Trophoblast cell (in vitro differentiated cells and primary cell): Measurements from ENCODE around the gene CHRD.

Source experiments
- DNase-seq, 2 donors: peaks; one replicate each; pipeline ENCODE4 v3.0.0-alpha.2; 2016
- H2AFZ ChIP-seq: 2 replicates; pipeline ENCODE4 v1.6.1; 2013; ENCODE audit warnings: low read length, moderate library complexity, mild to moderate bottlenecking; ENCODE audit not compliant: insufficient read depth, poor library complexity
- H2AK5ac ChIP-seq: 2 replicates; pipeline ENCODE4 v1.6.1; 2013; ENCODE audit warnings: mild to moderate bottlenecking, low read length
- H2BK120ac ChIP-seq: 2 replicates; pipeline ENCODE4 v1.6.1; 2013; ENCODE audit warnings: low read length, mild to moderate bottlenecking, moderate library complexity; ENCODE audit not compliant: insufficient read depth, poor library complexity
- H2BK12ac ChIP-seq: 2 replicates; pipeline ENCODE4 v1.6.1; 2013; ENCODE audit warnings: mild to moderate bottlenecking, low read length, moderate library complexity
- H2BK5ac ChIP-seq: 2 replicates; pipeline ENCODE4 v1.6.1; 2013; ENCODE audit warnings: low read length, low read depth, moderate library complexity, mild to moderate bottlenecking; ENCODE audit not compliant: poor library complexity
- H3K14ac ChIP-seq: 2 replicates; pipeline ENCODE4 v1.6.1; 2013; ENCODE audit warnings: mild to moderate bottlenecking, low read length
- H3K18ac ChIP-seq: 2 replicates; pipeline ENCODE4 v1.6.1; 2013; ENCODE audit warnings: mild to moderate bottlenecking, low read length
- H3K23ac ChIP-seq: 2 replicates; pipeline ENCODE4 v1.6.1; 2013; ENCODE audit warnings: low read length
- H3K27ac ChIP-seq: 2 replicates; pipeline ENCODE4 v1.5.1; 2013; ENCODE audit warnings: low read depth, mild to moderate bottlenecking, inconsistent platforms, low read length, moderate library complexity
- H3K27me3 ChIP-seq: 2 replicates; pipeline ENCODE4 v1.6.1; 2013; ENCODE audit warnings: inconsistent platforms, mild to moderate bottlenecking, low read length, moderate library complexity; ENCODE audit not compliant: insufficient read depth
- H3K36me3 ChIP-seq, 2 experiments: 1 replicate in 1 of 2; 2 replicates in 1 of 2; pipeline ENCODE4 v1.6.1; 2013; ENCODE audit warnings: low read length in 2 of 2, mild to moderate bottlenecking in 2 of 2, moderate library complexity in 1 of 2; ENCODE audit not compliant: insufficient read depth in 2 of 2, control insufficient read depth in 1 of 2
- H3K4ac ChIP-seq: 2 replicates; pipeline ENCODE4 v1.6.1; 2013; ENCODE audit warnings: low read depth, mild to moderate bottlenecking, low read length, moderate library complexity
- H3K4me1 ChIP-seq, 2 experiments: 1 replicate in 1 of 2; 2 replicates in 1 of 2; pipeline ENCODE4 v1.6.1; 2013; ENCODE audit warnings: low read length in 2 of 2, mild to moderate bottlenecking in 2 of 2, moderate library complexity in 1 of 2; ENCODE audit not compliant: insufficient read depth in 2 of 2, control insufficient read depth in 1 of 2
- H3K4me2 ChIP-seq: 2 replicates; pipeline ENCODE4 v1.6.1; 2013; ENCODE audit warnings: inconsistent platforms, mild to moderate bottlenecking, low read length, moderate library complexity
- H3K4me3 ChIP-seq: 2 replicates; pipeline ENCODE4 v1.5.1; 2013; ENCODE audit warnings: mild to moderate bottlenecking, low read depth, low read length, inconsistent platforms
- H3K79me1 ChIP-seq: one replicate; pipeline ENCODE4 v1.6.1; 2013; ENCODE audit warnings: low read length
- H3K79me2 ChIP-seq: 2 replicates; pipeline ENCODE4 v1.6.1; 2013; ENCODE audit warnings: low read length, mild to moderate bottlenecking; ENCODE audit not compliant: control insufficient read depth, insufficient read depth, poor library complexity
- H3K9ac ChIP-seq: 2 replicates; pipeline ENCODE4 v1.6.1; 2013; ENCODE audit warnings: mild to moderate bottlenecking, low read length
- H3K9me3 ChIP-seq: 2 replicates; pipeline ENCODE4 v1.6.1; 2013; ENCODE audit warnings: low read depth, mild to moderate bottlenecking, control low read depth, inconsistent platforms, low read length; ENCODE audit not compliant: insufficient read depth
- H4K12ac ChIP-seq: 2 replicates; pipeline ENCODE4 v1.6.1; 2013; ENCODE audit warnings: low read depth, mild to moderate bottlenecking, low read length, moderate library complexity
- H4K8ac ChIP-seq: 2 replicates; pipeline ENCODE4 v1.6.1; 2013; ENCODE audit warnings: low read depth, mild to moderate bottlenecking, low read length, moderate library complexity
- H4K91ac ChIP-seq: one replicate; pipeline ENCODE4 v1.6.1; 2013; ENCODE audit warnings: low read depth, mild to moderate bottlenecking, low read length, moderate library complexity
- WGBS: extraction: QIAGEN DNeasy Blood & Tissue Kit; methylation state at CpG from one replicate; pipeline ENCODE4 v1.1.7; 2013; ENCODE audit warnings: missing lambda C conversion rate; ENCODE audit not compliant: insufficient read length, insufficient coverage; ENCODE audit errors: extremely low coverage; 5-methylcytosine and 5-hydroxymethylcytosine counted together

The CHRD gene

DNA sequence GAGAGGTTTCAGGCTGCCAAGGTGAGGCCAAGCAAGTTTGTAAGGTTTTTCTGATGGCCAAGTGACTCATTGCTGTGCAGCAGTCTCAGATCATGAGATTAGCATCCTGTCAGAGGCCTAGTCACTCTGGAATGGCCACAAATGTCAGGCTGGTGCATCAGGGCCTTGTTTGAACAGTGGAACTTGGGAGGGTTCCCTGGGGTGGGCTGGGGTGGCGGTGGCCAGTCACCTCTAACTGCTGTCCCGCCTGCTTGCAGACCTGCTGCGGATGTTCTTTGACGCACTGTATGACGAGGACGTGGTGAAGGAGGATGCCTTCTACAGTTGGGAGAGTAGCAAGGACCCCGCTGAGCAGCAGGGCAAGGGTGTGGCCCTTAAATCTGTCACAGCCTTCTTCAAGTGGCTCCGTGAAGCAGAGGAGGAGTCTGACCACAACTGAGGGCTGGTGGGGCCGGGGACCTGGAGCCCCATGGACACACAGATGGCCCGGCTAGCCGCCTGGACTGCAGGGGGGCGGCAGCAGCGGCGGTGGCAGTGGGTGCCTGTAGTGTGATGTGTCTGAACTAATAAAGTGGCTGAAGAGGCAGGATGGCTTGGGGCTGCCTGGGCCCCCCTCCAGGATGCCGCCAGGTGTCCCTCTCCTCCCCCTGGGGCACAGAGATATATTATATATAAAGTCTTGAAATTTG, 45.2 kb upstream of the CHRD start:
- Histone ChIP-seq H4K12ac (no peak overlapping the region), H2BK12ac (no peak overlapping the region), H3K4ac (no peak overlapping the region), H2AK5ac (no peak overlapping the region), H3K27ac (peak overlapping the region; percentile 49), H3K9me3 (peaks cover 5% of the 10 kb centered on the region), H3K14ac (no peak overlapping the region), H3K4me2 (no peak overlapping the region), H3K23ac (no peak overlapping the region), H4K8ac (no peak overlapping the region), H2BK5ac (peak overlapping the region; percentile 4), H4K91ac (no peak overlapping the region), H3K4me1 (peaks cover 28 to 36% of the 10 kb centered on the region in 2 experiments), H3K79me1 (peaks cover 20% of the 10 kb centered on the region), H3K9ac (no peak overlapping the region), H3K27me3 (no peaks in the 10 kb centered on the region), H3K18ac (no peak overlapping the region), H2BK120ac (no peak overlapping the region), H3K79me2 (peaks cover 9% of the 10 kb centered on the region), H3K4me3 (no peak overlapping the region), H2AFZ (no peak overlapping the region), H3K36me3 (peaks cover 37 to 45% of the 10 kb centered on the region in 2 experiments)
- DNase-seq, result peak; percentile 83 to 90
- no CpG with 5 or more reads among the region's 15 CpGs for WGBS

DNA sequence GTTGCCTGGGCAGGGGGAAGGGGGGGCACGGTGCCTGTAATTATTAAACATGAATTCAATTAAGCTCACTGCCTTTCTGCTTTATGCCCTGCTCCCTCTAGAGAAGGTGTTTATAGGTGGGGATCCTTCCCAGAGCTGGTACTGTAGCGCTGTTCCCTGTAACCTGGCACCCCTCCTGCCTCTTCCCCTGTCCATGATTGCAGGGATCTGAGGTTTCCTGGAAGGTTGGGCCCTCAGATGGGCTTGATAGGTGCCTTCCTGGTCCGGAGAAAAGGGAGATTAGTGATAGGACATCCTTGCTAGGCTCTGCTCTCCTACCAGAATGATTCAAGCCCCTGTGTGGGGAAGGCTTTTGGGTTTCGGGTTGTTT, 44.6 kb upstream of the CHRD start:
- Histone ChIP-seq H3K36me3 (peaks cover 35 to 44% of the 10 kb centered on the region in 2 experiments), H3K23ac (no peak overlapping the region), H4K12ac (no peak overlapping the region), H4K8ac (peak overlapping the region; percentile 36), H2BK120ac (no peak overlapping the region), H3K4me2 (peak overlapping the region; percentile 90), H3K4me1 (peaks cover 28 to 36% of the 10 kb centered on the region in 2 experiments), H3K79me1 (peaks cover 20% of the 10 kb centered on the region), H3K9ac (no peak overlapping the region), H3K14ac (no peak overlapping the region), H2BK12ac (no peak overlapping the region), H3K27ac (peak overlapping the region; percentile 60), H3K4me3 (no peak overlapping the region), H3K27me3 (no peaks in the 10 kb centered on the region), H3K18ac (no peak overlapping the region), H3K4ac (peak overlapping the region; percentile 5), H2BK5ac (peak overlapping the region; percentile 5), H2AK5ac (no peak overlapping the region), H2AFZ (no peak overlapping the region), H3K79me2 (peaks cover 9% of the 10 kb centered on the region), H3K9me3 (peaks cover 5% of the 10 kb centered on the region), H4K91ac (no peak overlapping the region)
- WGBS, result no CpG with 5 or more reads among the region's 4 CpGs
- DNase-seq, result no peak

DNA sequence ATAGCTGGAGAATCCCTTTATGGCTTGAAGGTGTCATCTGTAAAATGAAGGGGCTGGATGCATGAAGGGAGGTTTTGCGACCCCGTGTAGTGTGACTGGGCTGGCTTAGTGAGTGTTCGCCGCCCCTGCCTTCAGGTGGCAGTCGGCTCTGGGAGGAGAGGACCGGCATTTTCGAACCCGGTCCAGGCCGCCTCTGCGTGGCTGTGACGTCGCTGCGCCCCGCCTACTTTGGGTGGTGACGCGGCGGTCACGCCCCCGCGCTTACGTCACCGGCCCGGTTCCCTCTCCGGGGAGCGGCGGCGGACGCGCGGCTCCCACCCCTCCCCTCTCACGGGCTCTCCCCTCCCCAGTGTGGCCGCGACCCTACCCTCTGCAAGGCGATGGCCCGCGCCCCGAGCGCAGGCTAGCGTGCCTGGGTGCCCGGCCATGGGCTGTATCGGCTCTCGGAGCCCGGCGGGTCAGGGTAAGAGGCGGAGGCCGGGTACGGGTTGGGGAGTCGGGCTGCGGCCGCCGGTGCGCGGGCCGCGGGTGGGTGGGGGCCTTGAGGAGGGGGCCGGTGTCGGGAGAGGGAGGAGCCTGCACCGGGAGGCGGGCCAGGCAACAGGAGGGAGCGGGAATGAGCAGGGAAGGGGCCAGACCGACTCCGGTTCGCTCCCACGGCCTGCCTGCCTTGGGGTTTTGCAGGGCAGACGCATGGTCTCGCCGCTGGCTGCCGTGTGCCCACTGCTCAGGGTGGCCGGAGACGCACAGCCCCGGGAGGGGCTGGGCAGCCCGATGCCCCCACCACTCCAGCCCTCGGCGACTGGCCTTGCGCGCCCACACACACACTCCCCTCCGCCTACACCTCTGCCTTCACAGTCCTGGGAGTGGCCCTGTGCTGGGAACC, 44.0 kb upstream of the CHRD start:
- WGBS, result no CpG with 5 or more reads among the region's 77 CpGs

DNA sequence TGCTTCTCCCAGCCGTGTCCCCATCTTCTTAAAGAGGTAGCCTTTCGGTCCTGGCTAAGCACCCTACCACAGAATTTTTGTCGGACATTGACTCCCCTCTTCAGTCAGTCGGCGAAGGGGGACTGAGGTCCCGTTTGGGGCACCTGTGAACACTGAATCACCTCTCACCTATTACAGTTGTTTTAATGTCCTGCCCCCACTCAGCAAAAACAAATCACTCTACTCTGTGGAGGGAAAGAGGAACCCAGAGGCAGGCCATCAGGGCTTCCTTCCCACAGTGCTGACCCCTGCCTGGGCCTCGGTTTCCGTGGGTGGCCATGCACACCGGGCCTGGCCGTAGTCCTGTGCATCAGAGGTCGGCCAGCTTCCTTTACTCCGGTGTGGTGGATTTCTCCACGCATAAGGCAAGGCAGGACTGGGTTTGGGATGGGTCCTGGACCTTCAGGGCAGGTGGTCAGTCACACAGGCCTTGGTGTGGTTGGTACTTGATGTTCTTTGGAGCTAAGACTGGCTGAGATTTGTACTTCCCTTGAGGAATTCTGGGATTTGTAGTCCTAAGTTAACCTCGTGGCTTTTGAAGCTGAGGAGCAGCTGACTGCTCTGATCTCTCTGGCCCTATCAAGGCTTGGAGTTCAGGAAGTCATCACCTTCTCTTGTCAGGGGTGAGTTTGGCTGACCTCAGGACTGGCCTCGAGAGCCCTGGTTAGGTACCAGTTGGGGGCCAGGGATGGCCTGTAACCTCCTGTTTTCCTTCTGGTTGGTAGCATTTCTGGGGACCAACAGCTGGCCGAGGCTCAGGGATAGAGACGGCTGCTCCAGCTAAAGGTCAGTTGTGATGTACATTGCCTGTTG, 43.1 kb upstream of the CHRD start:
- peak overlapping the region; percentile 68 for H2BK5ac ChIP-seq
- no peak for DNase-seq
- H3K4me1 ChIP-seq, result peaks cover 24 to 33% of the 10 kb centered on the region in 2 experiments
- peak overlapping the region; percentile 93 for H3K4ac ChIP-seq
- peak overlapping the region; percentile 85 for H3K9ac ChIP-seq
- H3K4me2 ChIP-seq, result peak overlapping the region; percentile 90
- H3K18ac ChIP-seq, result peak overlapping the region; percentile 85
- peak overlapping the region; percentile 94 for H3K27ac ChIP-seq
- H4K8ac ChIP-seq, result peak overlapping the region; percentile 86
- WGBS, result no CpG with 5 or more reads among the region's 17 CpGs
- peak overlapping the region; percentile 81 for H3K14ac ChIP-seq
- H3K79me2 ChIP-seq, result peaks cover 9% of the 10 kb centered on the region
- H3K9me3 ChIP-seq, result peaks cover 5% of the 10 kb centered on the region
- no peak overlapping the region for H3K23ac ChIP-seq
- H4K91ac ChIP-seq, result peak overlapping the region; percentile 72
- H3K27me3 ChIP-seq, result no peaks in the 10 kb centered on the region
- H2AK5ac ChIP-seq, result peak overlapping the region; percentile 8
- peak overlapping the region; percentile 74 for H4K12ac ChIP-seq
- peak overlapping the region; percentile 91 for H3K4me3 ChIP-seq
- H2AFZ ChIP-seq, result peak overlapping the region; percentile 63
- peaks cover 20% of the 10 kb centered on the region for H3K79me1 ChIP-seq
- H2BK120ac ChIP-seq, result peak overlapping the region; percentile 26
- peaks cover 24 to 32% of the 10 kb centered on the region in 2 experiments for H3K36me3 ChIP-seq
- no peak overlapping the region for H2BK12ac ChIP-seq

More for the DNA sequence above, 44.0 kb upstream of the CHRD start:
- H4K8ac ChIP-seq, result peak overlapping the region; percentile 86
- peak; percentile 57 to 82 for DNase-seq
- peak overlapping the region; percentile 81 for H3K14ac ChIP-seq
- H2AFZ ChIP-seq, result peak overlapping the region; percentile 63
- H3K4ac ChIP-seq, result peak overlapping the region; percentile 93
- H2BK120ac ChIP-seq, result peak overlapping the region; percentile 59
- H3K27ac ChIP-seq, result peak overlapping the region; percentile 94
- H3K79me2 ChIP-seq, result peaks cover 9% of the 10 kb centered on the region
- H4K91ac ChIP-seq, result peak overlapping the region; percentile 72
- H3K4me3 ChIP-seq, result peak overlapping the region; percentile 91
- H3K9ac ChIP-seq, result peak overlapping the region; percentile 85
- peak overlapping the region; percentile 90 for H3K4me2 ChIP-seq
- H2AK5ac ChIP-seq, result peak overlapping the region; percentile 8
- H3K9me3 ChIP-seq, result peaks cover 5% of the 10 kb centered on the region
- H3K36me3 ChIP-seq, result peaks cover 33 to 41% of the 10 kb centered on the region in 2 experiments
- H2BK12ac ChIP-seq, result no peak overlapping the region
- peaks cover 28 to 36% of the 10 kb centered on the region in 2 experiments for H3K4me1 ChIP-seq
- peak overlapping the region; percentile 88 for H3K18ac ChIP-seq
- H3K27me3 ChIP-seq, result no peaks in the 10 kb centered on the region
- H3K23ac ChIP-seq, result no peak overlapping the region
- H2BK5ac ChIP-seq, result peak overlapping the region; percentile 68
- H4K12ac ChIP-seq, result peak overlapping the region; percentile 74
- H3K79me1 ChIP-seq, result peaks cover 20% of the 10 kb centered on the region
